GM12878 (cell line): ENCODE measurements around the gene ZNF716. TPM values are rescaled to one million over a fixed set of nuclear protein-coding genes. Genes with fewer than 3 reads are reported as not detected.

ENCODE experiments used
- ATAC-seq: fragments of 200-7000 bp; cut with Tn5 transposase; 3 replicates; pipeline ENCODE4 v1.9.1; 2020; ENCODE audit warnings: mild to moderate bottlenecking, moderate library complexity
- BruUV-seq: library from RNA; stranded (reverse); fragments of 400-500 nt; replicated peaks from 2 replicates; lab custom pipeline; 2021; lab: Mats Ljungman, UMichigan
- CTCF ChIA-PET: fragments of 300-600 bp; sonication (Branson Sonifier 250); formaldehyde crosslinking; extraction: SDS; loops from one replicate; lab custom pipeline; 2021; ENCODE audit warnings: inconsistent platforms; lab: Yijun Ruan, JAX
- POLR2A ChIA-PET: fragments of 350-600 bp; formaldehyde crosslinking; extraction: SDS; loops from one replicate; lab custom pipeline; 2021; ENCODE audit warnings: inconsistent platforms; lab: Charles Lee
- RAD21 ChIA-PET: fragments of 300-600 bp; sonication (Branson Sonifier 250); formaldehyde crosslinking; loops from one replicate; lab custom pipeline; 2023; ENCODE audit warnings: antibody characterized with exemption; ENCODE audit not compliant: unreplicated experiment; lab: Charles Lee
- SMC1A ChIA-PET: fragments of 300-600 bp; sonication (Branson Sonifier 250); formaldehyde crosslinking; loops from one replicate; lab custom pipeline; 2023; ENCODE audit not compliant: unreplicated experiment, uncharacterized antibody; lab: Charles Lee
- DNase-seq: peaks from one replicate; pipeline ENCODE4 v3.0.0-alpha.2; 2011; ENCODE audit warnings: low read depth, low spot score
- FAIRE-seq: peaks from 3 replicates; lab custom pipeline; 2011; peaks lifted over from hg19 to GRCh38; lab: Jason Lieb, UNC
- H2AFZ ChIP-seq: 2 replicates; pipeline ENCODE4 v1.6.0; 2011; ENCODE audit warnings: low read depth, low read length, control low read depth; ENCODE audit not compliant: control insufficient read depth
- H3K27ac ChIP-seq: 2 replicates; pipeline ENCODE4 v1.5.1; 2011; ENCODE audit warnings: control low read depth; ENCODE audit not compliant: control insufficient read depth, insufficient read depth
- H3K27me3 ChIP-seq, 2 experiments: replicated peaks in 1 of 2; 2 replicates each; pipeline versions ENCODE4 v1.6.0 to v1.6.1; 2011; ENCODE audit warnings: low read length in 1 of 2; ENCODE audit not compliant: control insufficient read depth in 2 of 2, insufficient read depth in 2 of 2
- H3K36me3 ChIP-seq, 2 experiments: 2 replicates each; pipeline ENCODE4 v1.5.1; 2011; ENCODE audit warnings: low read length in 1 of 2; ENCODE audit not compliant: control insufficient read depth in 2 of 2, insufficient read depth in 2 of 2
- H3K4me1 ChIP-seq: 2 replicates; pipeline ENCODE4 v1.6.1; 2011; ENCODE audit warnings: mild to moderate bottlenecking, low read length, moderate library complexity, mixed read lengths; ENCODE audit not compliant: control insufficient read depth, insufficient read depth
- H3K4me2 ChIP-seq: 2 replicates; pipeline ENCODE4 v1.6.0; 2011; ENCODE audit warnings: control low read depth; ENCODE audit not compliant: control insufficient read depth, insufficient read depth
- H3K4me3 ChIP-seq: fragments of 200-600 bp; sonication (generic); 2 replicates; pipeline ENCODE4 v1.5.1; 2016
- H3K79me2 ChIP-seq: 2 replicates; pipeline ENCODE4 v1.6.0; 2011; ENCODE audit warnings: low read length; ENCODE audit not compliant: control insufficient read depth, insufficient read depth
- H3K9ac ChIP-seq: 2 replicates; pipeline ENCODE4 v1.8.0; 2011; ENCODE audit warnings: low read length, control low read depth, mixed read lengths; ENCODE audit not compliant: control insufficient read depth, insufficient read depth
- H3K9me3 ChIP-seq: replicated peaks from 3 replicates; pipeline ENCODE4 v1.5.1; 2011; ENCODE audit warnings: mild to moderate bottlenecking, low read length; ENCODE audit not compliant: control insufficient read depth, insufficient read depth
- H4K20me1 ChIP-seq: 2 replicates; pipeline ENCODE4 v1.6.0; 2011; ENCODE audit not compliant: control insufficient read depth, insufficient read depth
- ASH2L ChIP-seq: fragments of 300-600, 200-600 bp; sonication (generic); IDR thresholded peaks from 2 replicates; pipeline ENCODE4 v1.6.1; 2017; ENCODE audit warnings: low read depth, mild to moderate bottlenecking, borderline replicate concordance
- BCLAF1 ChIP-seq: fragments of 450-650 bp; IDR thresholded peaks from 2 replicates; pipeline ENCODE4 v1.6.1; 2017; ENCODE audit warnings: antibody characterized with exemption, mild to moderate bottlenecking, moderate library complexity
- BRCA1 ChIP-seq: IDR thresholded peaks from 2 replicates; pipeline ENCODE4 v1.6.1; 2011; ENCODE audit warnings: low read depth, low read length, improper control_type of control experiment
- CBX3 ChIP-seq: fragments of 200-600 bp; sonication (generic); IDR thresholded peaks from 2 replicates; pipeline ENCODE4 v1.6.1; 2016; ENCODE audit warnings: low read depth, borderline replicate concordance
- CHD1 ChIP-seq: IDR thresholded peaks from 2 replicates; pipeline ENCODE4 v1.6.1; 2012; ENCODE audit warnings: low read depth, low read length, improper control_type of control experiment
- CHD2 ChIP-seq: IDR thresholded peaks from 2 replicates; pipeline ENCODE4 v1.6.1; 2011; ENCODE audit warnings: low read depth, low read length, improper control_type of control experiment, borderline replicate concordance
- JUND ChIP-seq: IDR thresholded peaks from 2 replicates; pipeline ENCODE4 v1.6.1; 2012; ENCODE audit warnings: low read depth, mild to moderate bottlenecking, low read length, improper control_type of control experiment, moderate library complexity
- KDM1A ChIP-seq: fragments of 200-600 bp; sonication (generic); IDR thresholded peaks from 2 replicates; pipeline ENCODE4 v1.6.1; 2016; ENCODE audit warnings: borderline replicate concordance
- MEF2A ChIP-seq: IDR thresholded peaks from 2 replicates; pipeline ENCODE4 v1.6.1; 2011; ENCODE audit warnings: low read depth, mild to moderate bottlenecking, low read length, moderate library complexity; ENCODE audit not compliant: insufficient read depth
- PML ChIP-seq: IDR thresholded peaks from 2 replicates; pipeline ENCODE4 v1.6.1; 2012; ENCODE audit warnings: low read length, inconsistent platforms
- SMARCA5 ChIP-seq: fragments of 450-650 bp; IDR thresholded peaks from 2 replicates; pipeline ENCODE4 v1.6.1; 2017; ENCODE audit warnings: mild to moderate bottlenecking
- SUZ12 ChIP-seq: fragments of 200-600 bp; sonication (generic); IDR thresholded peaks from one replicate; pipeline ENCODE4 v1.6.1; 2018; ENCODE audit warnings: antibody characterized with exemption, mild to moderate bottlenecking; ENCODE audit not compliant: unreplicated experiment
- USF2 ChIP-seq: IDR thresholded peaks from 2 replicates; pipeline ENCODE4 v1.6.1; 2011; ENCODE audit warnings: low read depth, low read length, improper control_type of control experiment, borderline replicate concordance
- ZBTB33 ChIP-seq: fragments of 450-650 bp; IDR thresholded peaks from 2 replicates; pipeline ENCODE4 v1.6.1; 2017; ENCODE audit warnings: mild to moderate bottlenecking
- ZBTB4 ChIP-seq: fragments of 450-650 bp; formaldehyde crosslinking; IDR thresholded peaks from 2 replicates; pipeline ENCODE4 v1.4.0; 2022; ENCODE audit warnings: mild to moderate bottlenecking, moderate library complexity
- ZNF622 ChIP-seq: fragments of 450-650 bp; IDR thresholded peaks from 2 replicates; pipeline ENCODE4 v1.6.1; 2017; ENCODE audit warnings: mild to moderate bottlenecking, inconsistent platforms
- ZSCAN29 ChIP-seq: fragments of 450-650 bp; IDR thresholded peaks from 2 replicates; pipeline ENCODE4 v1.6.1; 2017; ENCODE audit warnings: mild to moderate bottlenecking, moderate library complexity
- WGBS: methylation state at CpG from one replicate; pipeline ENCODE4 v1.1.6; 2016; ENCODE audit warnings: low lambda C conversion rate; ENCODE audit not compliant: insufficient replicate concordance, insufficient coverage; ENCODE audit errors: missing lambda C conversion rate; 5-methylcytosine and 5-hydroxymethylcytosine counted together
- in situ Hi-C: fragments of 300-500 bp; cut with MboI; formaldehyde crosslinking; loops from 9 replicates; pipeline ENCODE4 v1.14.3; 2018; ENCODE audit warnings: mixed read lengths
- intact Hi-C: fragments of 100-400 bp; cut with micrococcal nuclease; formaldehyde crosslinking; loops from one replicate; pipeline ENCODE4 v1.14.2; 2022; ENCODE audit not compliant: unreplicated experiment
- polyA plus RNA-seq, 11 experiments: library from polyadenylated mRNA; depleted of rRNA in 4 of 11; unstranded in 6 of 11; stranded (reverse) in 5 of 11; fragments of >200 nt; fragmentation: Nextera tagmentation in 4 of 11; fragmentation: Illumina TruSeq in 1 of 11; extraction: Ambion mirVana in 4 of 11; extraction: Trizol in 1 of 11; gene quantifications; 1 replicate in 1 of 11; 2 replicates in 10 of 11; pipeline versions ENCODE4 v1.2.1 to v1.2.3, GENCODE V29; 2011 to 2016; ENCODE audit warnings: inconsistent platforms in 2 of 11, missing spikeins in 2 of 11, low read depth in 1 of 11
- total RNA-seq, 4 experiments: library from RNA; depleted of rRNA in 3 of 4; stranded (reverse); fragments of >200 nt in 3 of 4; fragmentation: Illumina TruSeq in 1 of 4; extraction: Trizol in 1 of 4; gene quantifications; 2 replicates each; pipeline versions ENCODE4 v1.2.1 to v1.2.3, GENCODE V29; 2013 to 2021

Gene ZNF716
- total and polyA plus RNA-seq, 10 of the 15 experiments (the other 5 are each of a cell fraction or from before 2014, with no cell fraction given) = not detected

GRCh38 chr7:57427594-57427993, 22.4 kb upstream of the ZNF716 start:
- intact Hi-C loops (no loop called here), in situ Hi-C loops (no loop called here)
- 61% methylated on average over 8 of the region's 8 CpGs for WGBS
- BruUV-seq = no TSS peak
- Histone ChIP-seq H3K4me2 (no peak overlapping the region), H3K27ac (no peak overlapping the region), H4K20me1 (no peaks in the 10 kb centered on the region), H3K27me3 (no peaks in the 10 kb centered on the region), H3K4me1 (no peaks in the 10 kb centered on the region), H3K79me2 (no peaks in the 10 kb centered on the region), H3K9ac (no peak overlapping the region), H3K36me3 (no peaks in the 10 kb centered on the region), H3K9me3 (peaks cover 1% of the 10 kb centered on the region; the same call in 1 of the 3 replicates), H2AFZ (no peak overlapping the region), H3K4me3 (no peak overlapping the region)
- RAD21 ChIA-PET = no interaction called here
- ATAC-seq (no peak), DNase-seq (no peak), FAIRE-seq (no peak)
- SMC1A ChIA-PET = no interaction called here
- CTCF ChIA-PET = no interaction called here
- POLR2A ChIA-PET = no interaction called here
- TF ChIP-seq BCLAF1 = no peak
- TF ChIP-seq ZBTB33 = no peak
- no peak for TF ChIP-seq USF2
- TF ChIP-seq ZBTB4 (CRISPR knock-in tag) = no peak
- TF ChIP-seq MEF2A = no peak
- no peak for TF ChIP-seq SMARCA5
- TF ChIP-seq CHD1 = no peak
- TF ChIP-seq ZNF622 = no peak
- no peak for TF ChIP-seq CHD2
- no peak for TF ChIP-seq ZSCAN29
- no peak for TF ChIP-seq KDM1A
- no peak for TF ChIP-seq ASH2L
- no peak for TF ChIP-seq PML
- no peak for TF ChIP-seq CBX3
- TF ChIP-seq SUZ12 = no peak
- no peak for TF ChIP-seq JUND
- TF ChIP-seq BRCA1 = no peak
